ENCODE measurements around the gene TTC31.
A peak's percentile ranks its signal among the peaks of the same experiment; 100 is the strongest.

GRCh38 chr2:74529357-74530238 is 46.7 kb downstream of the TTC31 start, which contains the start of the genes AUP1 and HTRA2:
- no peak for TF ChIP-seq CTCF (IDR thresholded peaks at IDR 0.05)
- TF ChIP-seq POLR2AphosphoS5 (IDR thresholded peaks at IDR 0.05; ENCODE audit: insufficient read depth in 1 of 2, low read depth in 1 of 2), result peak; percentile 97

Measured in vagina (tissue), 2 donors.